Measurements from ENCODE around the gene RNF217.
"Not testable (repeated sequence)": the region's sequence is repeated elsewhere in the genome, so short reads cannot be mapped to it uniquely, and the experiment has no call there.

Gene RNF217

GRCh38 chr6:125054331-125054730 lies 92.1 kb downstream of the RNF217 start:
- DNase-seq (ENCODE audit: low read depth in 2 of 2), result no peak

- no peak for DNase-seq (ENCODE audit: low read depth in 2 of 2)
These were observed 95.4 kb downstream of the RNF217 start for GRCh38 chr6:125057392-125058246.

GRCh38 chr6:125058546-125058945 lies 96.3 kb downstream of the RNF217 start:
- DNase-seq (ENCODE audit: low read depth in 2 of 2), result no peak

- no peak for DNase-seq (ENCODE audit: low read depth in 2 of 2)
These were observed 101.1 kb downstream of the RNF217 start for GRCh38 chr6:125063307-125063706.

- no peak for DNase-seq (ENCODE audit: low read depth in 2 of 2)
These were observed 103.9 kb downstream of the RNF217 start for GRCh38 chr6:125066140-125066539.

GRCh38 chr6:125066964-125067363 lies 104.7 kb downstream of the RNF217 start:
- DNase-seq (ENCODE audit: low read depth in 2 of 2), result peak in 1 of 2 donors; percentile 0

GRCh38 chr6:125067552-125067951 lies 105.3 kb downstream of the RNF217 start:
- no peak for DNase-seq (ENCODE audit: low read depth in 2 of 2)

- no peak for DNase-seq (ENCODE audit: low read depth in 2 of 2)
These were observed 110.8 kb downstream of the RNF217 start for GRCh38 chr6:125073071-125073470.

- DNase-seq (ENCODE audit: low read depth in 2 of 2), result no peak
These were observed 111.9 kb downstream of the RNF217 start for GRCh38 chr6:125074120-125074519.

- DNase-seq (ENCODE audit: low read depth in 2 of 2), result not testable (repeated sequence)
These were observed 112.8 kb downstream of the RNF217 start for GRCh38 chr6:125075073-125075472.

GRCh38 chr6:125075741-125076481 lies 113.7 kb downstream of the RNF217 start:
- DNase-seq (ENCODE audit: low read depth in 2 of 2), result no peak

- no peak for DNase-seq (ENCODE audit: low read depth in 2 of 2)
These were observed 114.2 kb downstream of the RNF217 start for GRCh38 chr6:125076482-125076742.

- no peak for DNase-seq (ENCODE audit: low read depth in 2 of 2)
These were observed 115.2 kb downstream of the RNF217 start for GRCh38 chr6:125077453-125077852.

GRCh38 chr6:125078602-125079321 lies 116.5 kb downstream of the RNF217 start:
- no peak for DNase-seq (ENCODE audit: low read depth in 2 of 2)

GRCh38 chr6:125082908-125083683 lies 120.9 kb downstream of the RNF217 start:
- no peak for DNase-seq (ENCODE audit: low read depth in 2 of 2)

- no peak for DNase-seq (ENCODE audit: low read depth in 2 of 2)
These were observed 121.4 kb downstream of the RNF217 start for GRCh38 chr6:125083684-125083990.

- no peak for DNase-seq (ENCODE audit: low read depth in 2 of 2)
These were observed 124.5 kb downstream of the RNF217 start for GRCh38 chr6:125086716-125087115.

- DNase-seq (ENCODE audit: low read depth in 2 of 2), result no peak
These were observed 126.7 kb downstream of the RNF217 start for GRCh38 chr6:125088963-125089362.

GRCh38 chr6:125094563-125094962 lies 132.3 kb downstream of the RNF217 start:
- DNase-seq (ENCODE audit: low read depth in 2 of 2), result no peak

- DNase-seq (ENCODE audit: low read depth in 2 of 2), result no peak
These were observed 133.5 kb downstream of the RNF217 start for GRCh38 chr6:125095580-125096301.

- no peak for DNase-seq (ENCODE audit: low read depth in 2 of 2)
These were observed 134.9 kb downstream of the RNF217 start for GRCh38 chr6:125097186-125097585.
